Astrocyte of the cerebellum (primary cell): Measurements from ENCODE around the gene MYCBPAP.

Source experiments
- DNase-seq: peaks from one replicate; pipeline ENCODE4 v3.0.0-alpha.2; 2011; ENCODE audit warnings: low read depth
- H3K4me3 ChIP-seq: 2 replicates; pipeline ENCODE4 v1.5.1; 2011; ENCODE audit warnings: mild to moderate bottlenecking, low read depth, low read length, moderate library complexity
- CTCF ChIP-seq: IDR thresholded peaks from 2 replicates; pipeline ENCODE4 v1.5.1; 2012; ENCODE audit warnings: low read length, low read depth, moderate library complexity, mild to moderate bottlenecking; ENCODE audit errors: missing control alignments
- in situ Hi-C: cut with HindIII; loops from 2 replicates; pipeline ENCODE4 v1.10.0; 2017; ENCODE audit warnings: low sequenced_read_pairs

Gene MYCBPAP

GRCh38 chr17:50507871-50508572, at the start of gene MYCBPAP:
Gene MYCBPAP (plus strand): TSS chr17:50508439. CDS start chr17:50508675, 236 bp downstream.
- in situ Hi-C loops: no loop called here
- peak; percentile 47 for DNase-seq
- no peak for TF ChIP-seq CTCF
- peak within 1 kb of the TSS; percentile 51 for H3K4me3 ChIP-seq

- no peak for DNase-seq
- TF ChIP-seq CTCF: no peak
- no peak overlapping the region for H3K4me3 ChIP-seq
- in situ Hi-C loops: no loop called here
These were observed 49.2 kb upstream of the MYCBPAP start for GRCh38 chr17:50458701-50459676.

- no peak for TF ChIP-seq CTCF
- DNase-seq: no peak
- H3K4me3 ChIP-seq: no peak overlapping the region
- in situ Hi-C loops: no loop called here
These were observed 48.5 kb upstream of the MYCBPAP start for GRCh38 chr17:50459756-50460155.

GRCh38 chr17:50460831-50461526, 47.3 kb upstream of the MYCBPAP start:
- no peak for TF ChIP-seq CTCF
- DNase-seq: no peak
- no peak overlapping the region for H3K4me3 ChIP-seq
- in situ Hi-C loops: no loop called here

- H3K4me3 ChIP-seq: no peak overlapping the region
- DNase-seq: no peak
- TF ChIP-seq CTCF: no peak
- in situ Hi-C loops: no loop called here
These were observed 46.6 kb upstream of the MYCBPAP start for GRCh38 chr17:50461550-50462132.

GRCh38 chr17:50462446-50462845, 45.8 kb upstream of the MYCBPAP start:
- no peak for DNase-seq
- no peak overlapping the region for H3K4me3 ChIP-seq
- no peak for TF ChIP-seq CTCF
- in situ Hi-C loops: no loop called here
